Panc1 (cell line): ENCODE results near the gene PODNL1. TPM values are rescaled to one million over a fixed set of nuclear protein-coding genes. Genes with fewer than 3 reads are reported as not detected.

ENCODE experiments used
- ATAC-seq: fragments of 200-7000 bp; cut with Tn5 transposase; 2 replicates; pipeline ENCODE4 v1.9.1; 2020; ENCODE audit warnings: mild to moderate bottlenecking, moderate library complexity
- BruUV-seq: library from RNA; stranded (reverse); fragments of 400-500 nt; replicated peaks from 2 replicates; lab custom pipeline; 2021; lab: Mats Ljungman, UMichigan
- CTCF ChIA-PET: fragments of 300-600 bp; sonication (Branson Sonifier 250); formaldehyde crosslinking; loops from one replicate; lab custom pipeline; 2022; ENCODE audit warnings: antibody characterized with exemption; lab: Charles Lee
- POLR2A ChIA-PET: fragments of 300-600 bp; sonication (Branson Sonifier 250); formaldehyde crosslinking; loops from one replicate; lab custom pipeline; 2022; ENCODE audit warnings: antibody characterized with exemption; lab: Charles Lee
- DNase-seq: peaks from one replicate; pipeline ENCODE4 v3.0.0-alpha.2; 2010; ENCODE audit warnings: low read depth, low spot score
- H3K27ac ChIP-seq: 2 replicates; pipeline ENCODE4 v1.5.1; 2011; ENCODE audit warnings: mild to moderate bottlenecking, low read length, inconsistent platforms
- H3K27me3 ChIP-seq: fragments of 200-500 bp; sonication (Bioruptor generic); 2 replicates; pipeline ENCODE4 v1.6.0; 2014; ENCODE audit warnings: low read length, inconsistent platforms; ENCODE audit not compliant: control insufficient read depth, insufficient read depth
- H3K36me3 ChIP-seq: fragments of 200-500 bp; sonication (Bioruptor generic); 2 replicates; pipeline ENCODE4 v1.5.1; 2014; ENCODE audit warnings: inconsistent platforms, mild to moderate bottlenecking, low read length, moderate library complexity; ENCODE audit not compliant: control insufficient read depth, insufficient read depth
- H3K4me1 ChIP-seq: 2 replicates; pipeline ENCODE4 v1.5.1; 2011; ENCODE audit warnings: inconsistent platforms, mild to moderate bottlenecking, low read length, moderate library complexity; ENCODE audit not compliant: control insufficient read depth, insufficient read depth
- H3K4me3 ChIP-seq, 2 experiments: 2 replicates each; pipeline ENCODE4 v1.5.1; 2011 to 2012; ENCODE audit warnings: low read depth in 2 of 2, low read length in 2 of 2, mild to moderate bottlenecking in 2 of 2, inconsistent platforms in 1 of 2, moderate library complexity in 1 of 2
- H3K9me3 ChIP-seq: fragments of 200-500 bp; sonication (Bioruptor generic); 2 replicates; pipeline ENCODE4 v1.5.1; 2014; ENCODE audit warnings: low read depth, mild to moderate bottlenecking, inconsistent platforms, low read length, moderate library complexity; ENCODE audit not compliant: control insufficient read depth, insufficient read depth
- CTCF ChIP-seq: fragments of 450-650 bp; IDR thresholded peaks from 2 replicates; pipeline ENCODE4 v1.5.1; 2017; ENCODE audit warnings: mild to moderate bottlenecking
- POLR2AphosphoS5 ChIP-seq: IDR thresholded peaks from 2 replicates; pipeline ENCODE4 v1.6.1; 2012; ENCODE audit warnings: mild to moderate bottlenecking, low read depth, low read length, moderate library complexity
- REST ChIP-seq, 2 experiments: IDR thresholded peaks; 2 replicates each; pipeline ENCODE4 v1.6.1; 2011 to 2012; ENCODE audit warnings: low read depth in 2 of 2, control low read depth in 1 of 2, low read length in 1 of 2, mild to moderate bottlenecking in 1 of 2, moderate library complexity in 1 of 2; ENCODE audit not compliant: insufficient read depth in 1 of 2
- SIN3A ChIP-seq: IDR thresholded peaks from 2 replicates; pipeline ENCODE4 v1.6.1; 2012; ENCODE audit warnings: low read depth, mild to moderate bottlenecking, low read length, moderate library complexity, borderline replicate concordance; ENCODE audit not compliant: insufficient read depth
- TCF7L2 ChIP-seq: IDR thresholded peaks from 2 replicates; pipeline ENCODE4 v1.6.1; 2011; ENCODE audit warnings: mild to moderate bottlenecking, low read depth, low read length, inconsistent platforms
- in situ Hi-C: cut with HindIII; loops from 2 replicates; pipeline ENCODE4 v1.10.0; 2016; ENCODE audit warnings: low sequenced_read_pairs, low pct_unique_long_range_greater_than_20kb
- intact Hi-C: fragments of 100-400 bp; cut with micrococcal nuclease; formaldehyde crosslinking; loops from one replicate; pipeline ENCODE4 v1.10.0; 2022; ENCODE audit not compliant: unreplicated experiment
- total RNA-seq: library from RNA; stranded (reverse); gene quantifications from one replicate; pipeline ENCODE4 v1.2.1, GENCODE V29; 2021; ENCODE audit not compliant: unreplicated experiment

The PODNL1 gene
- total RNA-seq, 1 experiment from 2014 or later = 1.4 TPM

GRCh38 chr19:13986348-13986904 is 48.2 kb upstream of the PODNL1 start:
- no peak for DNase-seq
- POLR2A ChIA-PET = no interaction called here
- intact Hi-C loops = no loop called here
- Histone ChIP-seq H3K27me3 (no peaks in the 10 kb centered on the region), H3K27ac (no peak overlapping the region), H3K9me3 (no peaks in the 10 kb centered on the region), H3K36me3 (no peaks in the 10 kb centered on the region), H3K4me1 (peaks cover 8% of the 10 kb centered on the region), H3K4me3 (no peak overlapping the region)
- TF ChIP-seq SIN3A (no peak), CTCF (no peak), POLR2AphosphoS5 (no peak), REST (IDR thresholded peaks at IDR 0.05; ENCODE audit: insufficient read depth in 1 of 2, low read depth in 2 of 2, low read length in 1 of 2) (no peak), TCF7L2 (no peak)
- ATAC-seq = peak; percentile 52
- in situ Hi-C loops = no loop called here
- BruUV-seq = no TSS peak
- CTCF ChIA-PET = no interaction called here

GRCh38 chr19:13985771-13986347 is 47.6 kb upstream of the PODNL1 start:
- Histone ChIP-seq H3K4me1 (peaks cover 8% of the 10 kb centered on the region), H3K36me3 (no peaks in the 10 kb centered on the region), H3K9me3 (no peaks in the 10 kb centered on the region), H3K4me3 (no peak overlapping the region), H3K27me3 (no peaks in the 10 kb centered on the region), H3K27ac (no peak overlapping the region)
- TF ChIP-seq CTCF = no peak
- TF ChIP-seq TCF7L2 = no peak
- no peak for TF ChIP-seq REST (IDR thresholded peaks at IDR 0.05; ENCODE audit: insufficient read depth in 1 of 2, low read depth in 2 of 2, low read length in 1 of 2)
- no peak for TF ChIP-seq SIN3A
- no peak for TF ChIP-seq POLR2AphosphoS5
- BruUV-seq = no TSS peak
- ChIA-PET CTCF (no interaction called here), POLR2A (no interaction called here)
- intact Hi-C loops = no loop called here
- DNase-seq (no peak), ATAC-seq (peak; percentile 33; the same call in 1 of the 2 replicates)
- in situ Hi-C loops = no loop called here
